ENCODE results near the gene DKK3.

DKK3 gene

GRCh38 chr11:11937957-11938356, 70.5 kb downstream of the DKK3 start:
- TF ChIP-seq CTCF (IDR thresholded peaks at IDR 0.05; ENCODE audit: insufficient read depth, low read length, poor library complexity, severe bottlenecking) (no peak), EZH2phosphoT487 (conservative IDR thresholded peaks at IDR 0.05; ENCODE audit: low read length) (no peak)
- H3K4me3 ChIP-seq (ENCODE audit: insufficient read depth, low read length, poor library complexity, severe bottlenecking) = no peak overlapping the region
- no peaks in the 10 kb centered on the region for H3K9me2 ChIP-seq (replicated peaks; ENCODE audit: insufficient read depth, low read length)
- no peak overlapping the region for H3K9ac ChIP-seq (ENCODE audit: low read length)
- H3K36me3 ChIP-seq (ENCODE audit: low read length) = peaks cover 36% of the 10 kb centered on the region
- no peaks in the 10 kb centered on the region for H3F3A ChIP-seq (ENCODE audit: insufficient read depth)
- no peaks in the 10 kb centered on the region for H3K27me3 ChIP-seq (ENCODE audit: low read length)
- no peaks in the 10 kb centered on the region for H4K20me1 ChIP-seq (ENCODE audit: low read depth, low read length)
- no peak overlapping the region for H3K4me2 ChIP-seq (ENCODE audit: low read depth, low read length, poor library complexity, severe bottlenecking)
- no peak overlapping the region for H2AFZ ChIP-seq (ENCODE audit: low read depth, low read length, severe bottlenecking)
- H3K79me2 ChIP-seq (ENCODE audit: insufficient read depth, low read length) = no peaks in the 10 kb centered on the region
- no peak overlapping the region for H3K27ac ChIP-seq (ENCODE audit: low read depth, low read length)
- H3K9me3 ChIP-seq (ENCODE audit: insufficient read depth, low read length) = no peaks in the 10 kb centered on the region

GRCh38 chr11:11937433-11937832, 71.0 kb downstream of the DKK3 start:
- Histone ChIP-seq H3K4me2 (ENCODE audit: low read depth, low read length, poor library complexity, severe bottlenecking) (no peak overlapping the region), H3K9me2 (replicated peaks; ENCODE audit: insufficient read depth, low read length) (no peaks in the 10 kb centered on the region), H4K20me1 (ENCODE audit: low read depth, low read length) (no peaks in the 10 kb centered on the region)

GRCh38 chr11:11935536-11935935, 72.9 kb downstream of the DKK3 start:
- no peak overlapping the region for H2AFZ ChIP-seq (ENCODE audit: low read depth, low read length, severe bottlenecking)
- H3K27me3 ChIP-seq (ENCODE audit: low read length) = no peaks in the 10 kb centered on the region
- peaks cover 33% of the 10 kb centered on the region; the same call in 1 of the 2 replicates for H3K36me3 ChIP-seq (ENCODE audit: low read length)

More at GRCh38 chr11:11937433-11937832, 71.0 kb downstream of the DKK3 start:
- Histone ChIP-seq H3K27ac (ENCODE audit: low read depth, low read length) (no peak overlapping the region), H3K9me3 (ENCODE audit: insufficient read depth, low read length) (no peaks in the 10 kb centered on the region), H3K9ac (ENCODE audit: low read length) (no peak overlapping the region), H3F3A (ENCODE audit: insufficient read depth) (no peaks in the 10 kb centered on the region), H2AFZ (ENCODE audit: low read depth, low read length, severe bottlenecking) (no peak overlapping the region), H3K4me3 (ENCODE audit: insufficient read depth, low read length, poor library complexity, severe bottlenecking) (no peak overlapping the region), H3K27me3 (ENCODE audit: low read length) (no peaks in the 10 kb centered on the region), H3K79me2 (ENCODE audit: insufficient read depth, low read length) (no peaks in the 10 kb centered on the region), H3K36me3 (ENCODE audit: low read length) (peaks cover 39% of the 10 kb centered on the region)
- TF ChIP-seq CTCF (IDR thresholded peaks at IDR 0.05; ENCODE audit: insufficient read depth, low read length, poor library complexity, severe bottlenecking) = no peak
- no peak for TF ChIP-seq EZH2phosphoT487 (conservative IDR thresholded peaks at IDR 0.05; ENCODE audit: low read length)

More at GRCh38 chr11:11935536-11935935, 72.9 kb downstream of the DKK3 start:
- H4K20me1 ChIP-seq (ENCODE audit: low read depth, low read length) = no peaks in the 10 kb centered on the region
- no peak for TF ChIP-seq EZH2phosphoT487 (conservative IDR thresholded peaks at IDR 0.05; ENCODE audit: low read length)
- TF ChIP-seq CTCF (IDR thresholded peaks at IDR 0.05; ENCODE audit: insufficient read depth, low read length, poor library complexity, severe bottlenecking) = no peak
- no peak overlapping the region for H3K27ac ChIP-seq (ENCODE audit: low read depth, low read length)
- no peaks in the 10 kb centered on the region for H3K9me3 ChIP-seq (ENCODE audit: insufficient read depth, low read length)
- H3K79me2 ChIP-seq (ENCODE audit: insufficient read depth, low read length) = no peaks in the 10 kb centered on the region
- H3K9ac ChIP-seq (ENCODE audit: low read length) = no peak overlapping the region
- H3K4me3 ChIP-seq (ENCODE audit: insufficient read depth, low read length, poor library complexity, severe bottlenecking) = no peak overlapping the region
- no peak overlapping the region for H3K4me2 ChIP-seq (ENCODE audit: low read depth, low read length, poor library complexity, severe bottlenecking)
- H3K9me2 ChIP-seq (replicated peaks; ENCODE audit: insufficient read depth, low read length) = no peaks in the 10 kb centered on the region
- H3F3A ChIP-seq (ENCODE audit: insufficient read depth) = no peaks in the 10 kb centered on the region
